GM19023 (cell line): Measurements from ENCODE around the gene RNF31.
A peak's percentile ranks its signal among the peaks of the same experiment; 100 is the strongest.

Experiments
- ATAC-seq: cut with Tn5 transposase; IDR thresholded peaks from one replicate; pipeline ENCODE4 v1.9.1; 2021; ENCODE audit warnings: mild to moderate bottlenecking, moderate library complexity; ENCODE audit not compliant: unreplicated experiment

Gene RNF31

DNA sequence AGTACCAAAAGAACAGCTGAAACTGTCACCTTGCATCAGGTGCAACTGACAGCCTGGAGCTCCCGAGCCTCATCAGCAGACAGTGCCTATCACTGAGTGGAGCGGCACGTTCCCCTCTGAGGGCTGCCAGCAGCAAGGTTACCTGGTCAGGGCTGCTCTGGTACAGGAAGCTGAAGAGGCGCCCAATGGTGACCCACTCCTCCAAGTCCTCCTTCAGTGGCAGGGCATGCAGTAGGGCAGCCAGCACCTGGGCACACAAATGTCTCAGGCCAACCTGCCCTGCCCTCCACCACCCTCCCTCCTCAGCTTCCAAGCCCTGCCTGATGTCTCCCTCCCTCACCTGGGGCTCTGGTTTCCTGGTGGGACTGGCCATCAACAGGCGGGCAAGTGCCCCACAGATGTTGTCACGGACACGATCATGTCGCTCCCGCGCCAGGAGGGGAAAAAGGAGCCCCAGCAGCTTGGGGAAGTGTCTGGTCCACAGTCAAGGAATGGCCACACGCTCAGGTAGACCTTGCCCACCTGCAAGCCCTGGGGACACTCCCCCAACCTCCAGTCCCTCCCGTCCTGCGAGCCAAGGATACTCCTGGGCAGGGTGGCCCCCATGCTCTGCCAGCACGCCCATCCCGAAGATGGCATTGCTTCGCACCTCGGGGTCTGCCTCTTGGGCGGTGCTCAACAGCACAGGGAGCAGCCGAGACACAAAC, 34.2 kb downstream of the RNF31 start:
- ATAC-seq: no peak

DNA sequence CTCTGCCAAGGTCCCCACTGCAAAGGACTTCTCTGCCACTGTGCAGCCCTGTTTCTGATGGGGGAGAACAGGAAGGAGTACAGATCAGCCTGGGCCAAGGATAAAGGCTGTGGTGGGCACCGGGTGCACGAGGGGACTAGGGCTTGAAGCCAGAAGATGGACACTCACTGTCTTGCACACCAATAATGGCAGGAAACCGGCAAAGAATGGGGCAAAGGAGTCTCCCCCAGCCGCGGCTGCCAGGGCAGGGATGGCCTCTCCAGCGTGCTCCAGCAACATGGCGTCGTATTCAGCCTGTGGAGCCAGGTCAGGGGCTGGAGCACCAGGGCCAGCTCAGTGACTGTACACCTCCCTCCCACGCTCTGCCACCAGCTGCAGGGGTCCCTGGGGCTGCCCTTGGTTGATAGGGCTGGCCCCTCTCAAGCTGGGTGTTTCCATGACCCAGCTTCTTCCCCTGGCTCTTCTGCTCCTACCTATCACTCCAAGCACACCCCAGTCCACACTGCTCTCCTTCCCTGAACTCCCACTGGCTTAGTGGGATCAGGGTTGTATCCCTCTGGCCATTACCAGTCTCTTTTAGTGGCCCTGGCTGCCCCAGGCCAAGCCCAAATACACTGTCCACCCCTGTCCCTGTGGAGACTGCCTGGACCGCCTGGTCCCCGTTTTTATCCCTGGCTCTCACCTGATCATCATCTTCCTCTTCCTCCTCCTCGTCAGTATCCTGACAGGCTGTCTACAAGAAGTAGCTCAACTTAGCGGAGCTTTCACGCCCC, 35.0 kb downstream of the RNF31 start:
- ATAC-seq: no peak

DNA sequence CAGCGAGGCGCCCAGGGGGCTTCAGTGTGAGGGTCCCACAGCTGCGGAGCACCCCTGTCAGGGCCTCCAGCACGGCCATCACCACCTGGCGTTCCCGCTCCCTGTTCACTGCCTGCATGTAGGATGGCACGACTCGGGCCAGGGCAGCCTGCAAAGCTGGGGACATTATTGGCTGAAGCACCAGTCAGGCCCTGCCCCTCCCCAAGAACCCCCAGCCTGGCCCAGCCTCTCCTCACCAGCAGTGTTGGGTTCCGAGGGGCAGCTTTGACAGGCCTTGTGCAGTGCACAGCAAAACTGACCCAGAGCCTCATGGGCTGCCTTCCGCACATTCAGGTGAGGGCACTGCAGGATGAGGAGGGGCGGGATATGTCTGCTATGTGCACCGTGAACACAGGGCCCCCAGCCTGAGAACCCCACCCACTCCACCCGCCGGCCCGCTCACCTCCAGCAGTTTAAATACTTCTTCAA, 35.8 kb downstream of the RNF31 start:
- no peak for ATAC-seq

DNA sequence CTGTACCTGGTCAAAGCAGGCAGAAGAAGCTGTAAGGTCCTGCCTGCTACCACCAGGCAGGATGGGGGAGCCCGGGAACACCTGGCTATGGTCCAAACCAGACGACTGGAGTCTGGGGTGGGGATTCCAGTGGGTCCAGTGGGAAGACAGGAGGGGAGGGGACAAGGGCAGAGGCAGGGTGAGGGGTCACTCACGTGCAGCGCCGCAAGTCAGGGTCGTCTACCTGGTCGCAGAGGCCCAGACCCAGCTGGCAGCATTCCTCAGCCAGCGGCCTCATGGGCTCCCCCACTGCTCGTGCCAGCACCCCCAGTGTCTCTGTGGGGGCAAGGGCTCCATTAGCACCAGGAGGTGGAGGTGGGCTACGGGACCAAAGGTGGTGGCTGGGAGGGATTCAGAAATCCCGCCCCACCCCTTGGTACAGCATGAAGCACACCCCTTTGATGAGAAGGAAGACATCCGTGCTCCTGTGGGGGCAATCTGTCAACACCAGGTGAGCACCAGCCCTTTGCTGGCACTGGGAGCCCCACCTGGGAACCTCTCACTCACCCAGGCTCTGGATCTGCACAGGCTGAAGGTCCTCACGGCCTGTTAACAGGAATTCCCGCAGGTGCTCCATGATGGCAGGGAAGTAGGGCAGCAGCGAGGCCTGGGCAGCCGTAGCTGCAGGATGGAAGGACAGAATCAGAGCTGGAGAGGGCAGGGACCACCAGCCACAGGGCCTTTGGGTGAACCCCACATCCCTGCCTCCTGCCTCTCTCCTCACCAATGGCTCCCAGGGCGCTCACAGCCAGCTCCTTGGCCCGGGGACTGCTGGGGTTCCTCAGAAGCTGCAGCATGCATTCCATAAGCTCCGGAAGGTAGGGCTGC, 37.0 kb downstream of the RNF31 start:
- ATAC-seq: no peak

DNA sequence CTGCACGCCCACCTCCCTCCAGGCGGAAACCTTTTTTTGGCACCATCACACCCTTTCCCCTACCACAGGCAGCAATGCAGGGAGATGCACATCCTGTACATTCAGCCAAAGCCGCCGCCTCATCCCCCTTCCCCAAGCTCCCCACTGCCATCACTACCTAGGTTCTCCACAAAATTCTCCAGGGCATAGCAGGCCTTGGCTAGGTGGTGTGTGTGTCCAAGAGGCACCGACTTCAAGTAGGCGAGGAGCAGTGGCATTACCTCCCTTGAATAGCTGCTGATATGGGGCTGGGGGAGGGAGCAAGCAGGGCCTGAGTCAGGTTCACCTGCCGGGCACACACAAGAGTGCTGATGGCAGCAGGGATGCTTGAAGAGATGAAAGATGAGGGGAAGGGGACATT, 37.7 kb downstream of the RNF31 start:
- ATAC-seq: no peak

DNA sequence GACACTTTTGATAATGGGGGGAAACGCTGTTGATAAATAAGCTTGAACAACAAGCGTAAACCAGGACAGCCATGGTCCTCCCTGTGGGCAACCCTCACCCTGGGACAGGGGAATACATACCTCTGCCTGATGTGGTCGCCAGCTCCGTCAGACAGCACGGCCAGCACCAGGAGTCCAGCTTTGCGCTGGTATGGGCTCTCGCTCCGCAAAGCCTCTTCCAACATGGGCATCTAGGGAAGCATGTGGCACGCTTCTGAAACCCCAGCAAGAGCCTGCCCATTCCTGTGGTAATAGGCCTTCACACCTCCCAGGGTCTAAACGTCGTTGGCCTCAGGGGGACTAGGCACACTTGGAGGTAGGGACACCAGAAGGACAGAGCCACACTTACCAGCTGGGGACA, 38.4 kb downstream of the RNF31 start:
- no peak for ATAC-seq

DNA sequence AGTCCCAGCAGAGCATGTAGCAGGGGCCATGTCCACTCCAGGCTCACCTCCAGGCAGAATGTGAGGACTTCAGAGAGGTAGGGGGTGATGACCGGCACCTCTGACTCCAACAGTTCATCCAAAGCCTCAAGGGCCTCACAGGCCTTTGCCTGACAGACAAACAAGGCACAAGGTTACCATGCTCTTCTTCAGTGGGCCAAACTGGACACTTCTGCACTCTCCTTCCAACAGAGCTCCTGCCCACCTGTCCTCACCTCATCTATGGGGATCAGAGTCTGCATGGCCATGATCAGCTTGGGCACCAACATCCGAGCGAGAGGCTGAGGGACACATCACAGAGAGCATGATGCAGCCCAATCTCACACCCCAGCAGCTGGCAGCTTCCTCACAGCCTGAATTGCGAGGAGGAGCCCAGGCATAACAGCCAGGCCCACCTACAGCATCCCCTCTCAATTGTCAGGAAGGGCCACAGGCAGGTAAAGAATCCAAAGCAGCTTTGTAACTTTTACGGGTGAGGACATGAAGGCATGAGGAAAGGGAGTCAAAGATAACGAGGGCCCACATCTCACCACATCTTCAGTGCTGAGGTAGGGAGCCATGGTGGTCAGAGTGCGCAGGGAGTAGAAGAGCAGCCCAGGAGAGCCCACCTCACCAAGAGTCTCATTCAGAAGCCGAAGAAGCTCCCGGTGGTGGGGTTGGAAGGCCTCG, 39.7 kb downstream of the RNF31 start:
- no peak for ATAC-seq

DNA sequence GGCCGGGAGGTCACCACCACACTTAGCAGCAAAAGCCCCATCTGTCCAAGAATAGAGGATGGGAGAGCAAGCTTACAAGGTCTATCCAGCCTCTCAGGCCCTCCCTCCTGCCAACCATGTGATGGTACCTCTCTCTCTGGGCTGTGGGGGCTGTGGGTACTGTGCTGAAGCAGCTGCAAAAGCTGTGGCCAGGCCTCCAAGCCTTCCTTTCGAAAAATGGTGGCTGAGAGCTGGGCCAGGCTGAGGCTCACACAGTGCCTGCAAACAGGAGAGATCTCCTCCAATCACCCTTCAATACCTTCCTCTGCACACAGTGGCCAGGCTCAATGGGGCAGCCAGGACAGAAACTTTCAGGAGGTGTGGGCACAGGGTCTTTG, 40.2 kb downstream of the RNF31 start:
- ATAC-seq: no peak

DNA sequence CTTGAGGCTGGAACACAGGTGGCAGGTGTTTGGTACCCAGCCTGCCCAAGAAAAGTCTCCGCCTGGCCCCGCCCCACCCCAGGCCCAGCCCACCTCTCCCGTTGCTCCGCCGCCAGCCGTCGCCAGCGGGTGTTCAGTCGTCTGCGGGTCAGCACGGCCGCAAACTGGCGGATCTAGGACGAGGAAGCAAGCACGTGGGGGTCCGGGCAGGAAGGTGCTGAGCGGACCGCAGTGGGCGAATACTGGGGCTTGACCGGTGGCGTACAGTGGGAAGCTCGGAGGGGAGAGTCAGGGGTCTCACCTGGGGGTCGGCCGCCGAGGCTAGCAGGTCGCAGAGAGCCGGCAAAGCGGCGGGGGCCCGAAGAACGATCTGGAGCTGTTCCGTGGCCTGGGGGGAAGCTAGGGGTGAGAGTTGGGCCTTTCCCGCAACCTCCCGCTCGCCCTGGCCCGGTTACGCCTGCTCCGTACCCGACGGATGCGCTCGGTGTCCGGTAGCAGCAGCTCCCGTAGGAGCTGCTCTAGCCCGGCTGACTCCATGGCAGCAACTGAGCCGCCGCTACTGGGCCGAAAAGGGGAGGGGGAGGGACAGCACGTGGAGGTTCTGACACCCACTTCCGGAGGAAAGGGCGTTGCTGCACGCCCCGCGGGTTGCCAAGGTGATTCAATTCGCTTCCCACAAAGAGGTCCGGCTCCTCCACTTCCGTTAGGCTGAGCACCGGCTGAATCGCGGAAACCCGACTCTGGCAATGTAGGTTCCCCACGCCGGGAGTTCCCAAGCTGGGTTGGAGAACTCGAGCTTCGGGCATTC, 41.2 kb downstream of the RNF31 start, which contains the start of gene IPO4:
Gene IPO4 (minus strand): TSS at position 566 of the 808 bp plus-strand sequence. CDS start 29 bp downstream, at position 537.
- ATAC-seq: peak; percentile 92

DNA sequence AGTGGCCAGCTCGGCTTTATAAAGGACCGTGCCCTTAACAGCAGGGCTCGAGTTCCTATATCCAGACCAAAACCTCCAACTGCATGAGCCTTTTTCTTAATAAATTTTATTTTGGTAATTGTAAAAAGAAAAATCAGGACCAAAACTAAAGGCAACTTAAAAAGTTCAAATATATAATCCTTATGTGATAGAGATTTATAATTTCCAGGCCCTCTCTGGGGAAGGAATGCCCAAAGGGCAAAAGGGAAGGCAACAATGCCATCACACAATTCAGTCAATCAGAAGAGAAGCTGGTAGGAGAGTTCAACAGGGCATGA, 41.7 kb downstream of the RNF31 start:
- ATAC-seq: no peak

DNA sequence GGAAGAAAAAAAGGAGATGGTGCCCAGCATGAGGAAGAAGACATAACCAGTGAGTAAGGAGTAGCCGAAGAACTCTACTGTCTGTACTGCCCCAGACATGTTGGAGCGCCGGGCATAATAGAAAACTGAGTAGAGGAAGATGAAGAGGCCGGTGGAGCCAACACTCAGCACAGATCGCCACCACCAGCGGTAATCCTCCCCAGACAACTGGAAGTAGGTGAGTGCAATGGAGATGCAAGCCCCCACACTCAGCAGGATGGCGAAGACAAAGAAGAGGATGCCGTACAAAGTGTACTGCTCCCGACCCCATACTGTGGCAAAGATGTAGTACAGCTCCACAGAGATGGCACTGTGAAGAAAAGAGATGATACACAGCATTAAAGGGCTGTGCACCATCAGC, 42.2 kb downstream of the RNF31 start:
- ATAC-seq: no peak

DNA sequence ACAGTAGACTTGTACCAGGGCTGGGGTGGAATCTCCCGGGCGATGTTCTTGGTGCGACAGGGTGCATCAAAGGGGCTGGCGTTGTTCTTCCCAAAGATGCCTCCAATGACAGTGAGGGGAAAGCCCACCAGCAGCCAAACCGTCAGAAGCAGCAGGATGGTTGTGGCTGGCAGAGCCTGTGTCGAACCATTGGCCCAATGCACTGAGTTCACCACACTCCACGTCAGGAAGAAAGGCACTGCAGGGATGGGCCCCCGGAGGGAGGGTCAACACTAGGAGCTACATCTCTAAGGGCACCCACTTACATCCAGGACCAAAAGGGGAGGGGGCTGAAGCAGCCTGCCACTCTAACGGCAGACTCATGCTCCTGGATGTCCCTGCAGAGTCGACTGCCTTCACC, 43.1 kb downstream of the RNF31 start:
- ATAC-seq: no peak

DNA sequence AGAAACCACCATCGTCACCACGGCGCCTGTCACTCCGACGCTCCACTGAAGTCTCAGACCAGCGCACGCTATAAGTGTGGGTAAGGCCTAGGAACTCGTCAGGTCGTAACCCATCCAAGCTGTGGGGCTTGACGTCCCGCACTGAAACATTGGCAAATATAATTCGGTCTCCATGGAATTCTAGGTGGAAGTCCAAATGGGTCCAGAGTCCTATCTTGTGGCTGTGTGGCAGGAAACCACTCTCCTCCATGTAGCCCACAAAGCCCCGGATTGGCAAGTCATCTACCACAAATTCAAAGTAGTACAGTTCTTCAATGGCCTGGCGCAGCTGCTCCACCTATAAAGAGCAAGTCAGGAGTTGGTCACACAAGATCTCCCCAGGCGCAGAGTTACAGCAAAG, 45.6 kb downstream of the RNF31 start:
- no peak for ATAC-seq

DNA sequence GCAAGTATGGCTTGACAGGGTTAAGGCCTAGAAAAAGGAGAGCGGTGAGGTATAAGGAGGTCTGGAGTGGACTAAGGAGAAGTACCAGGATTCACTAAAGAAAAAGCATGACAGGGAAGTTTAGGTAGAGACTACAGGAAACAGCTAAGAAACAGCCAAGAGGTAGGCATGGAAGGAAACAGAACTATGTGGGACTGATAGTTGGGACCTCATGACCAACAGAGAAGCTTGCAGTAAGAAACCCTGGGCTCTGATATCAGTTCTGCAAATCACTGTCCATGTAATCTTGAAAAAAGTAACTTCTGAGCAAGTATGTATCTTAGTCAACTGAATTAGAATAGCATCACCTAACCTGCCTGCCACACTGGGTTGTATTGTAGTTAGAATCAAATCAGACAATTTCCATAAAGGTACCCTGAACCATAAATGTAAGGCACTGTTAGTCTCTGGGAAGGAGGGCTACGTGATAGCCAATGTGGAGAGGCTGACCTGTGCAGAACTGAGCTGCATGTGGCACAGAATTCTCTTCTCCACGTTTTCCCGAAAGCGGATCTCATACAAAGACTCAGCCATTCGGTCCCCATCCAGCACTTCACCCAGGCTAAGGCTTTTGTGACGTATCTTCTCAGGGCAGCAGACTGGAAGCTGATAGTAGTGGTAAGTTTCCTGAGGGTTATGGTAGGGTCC, 47.0 kb downstream of the RNF31 start:
- ATAC-seq: no peak

DNA sequence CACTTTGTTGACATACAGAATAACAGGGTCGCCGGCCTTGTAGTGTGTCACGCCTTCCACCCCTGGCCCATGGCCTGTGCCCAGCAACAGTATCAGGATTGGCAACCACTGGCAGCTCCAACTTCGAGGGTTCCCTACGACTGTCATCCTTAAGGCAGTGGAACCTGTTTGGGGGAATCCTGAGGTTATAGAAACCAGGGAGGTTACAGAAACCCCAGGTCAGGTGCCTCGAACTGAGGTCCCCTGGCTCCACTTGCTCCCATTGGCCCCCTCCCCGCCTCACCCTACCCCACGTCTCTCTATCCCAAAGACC, 47.5 kb downstream of the RNF31 start:
- no peak for ATAC-seq

DNA sequence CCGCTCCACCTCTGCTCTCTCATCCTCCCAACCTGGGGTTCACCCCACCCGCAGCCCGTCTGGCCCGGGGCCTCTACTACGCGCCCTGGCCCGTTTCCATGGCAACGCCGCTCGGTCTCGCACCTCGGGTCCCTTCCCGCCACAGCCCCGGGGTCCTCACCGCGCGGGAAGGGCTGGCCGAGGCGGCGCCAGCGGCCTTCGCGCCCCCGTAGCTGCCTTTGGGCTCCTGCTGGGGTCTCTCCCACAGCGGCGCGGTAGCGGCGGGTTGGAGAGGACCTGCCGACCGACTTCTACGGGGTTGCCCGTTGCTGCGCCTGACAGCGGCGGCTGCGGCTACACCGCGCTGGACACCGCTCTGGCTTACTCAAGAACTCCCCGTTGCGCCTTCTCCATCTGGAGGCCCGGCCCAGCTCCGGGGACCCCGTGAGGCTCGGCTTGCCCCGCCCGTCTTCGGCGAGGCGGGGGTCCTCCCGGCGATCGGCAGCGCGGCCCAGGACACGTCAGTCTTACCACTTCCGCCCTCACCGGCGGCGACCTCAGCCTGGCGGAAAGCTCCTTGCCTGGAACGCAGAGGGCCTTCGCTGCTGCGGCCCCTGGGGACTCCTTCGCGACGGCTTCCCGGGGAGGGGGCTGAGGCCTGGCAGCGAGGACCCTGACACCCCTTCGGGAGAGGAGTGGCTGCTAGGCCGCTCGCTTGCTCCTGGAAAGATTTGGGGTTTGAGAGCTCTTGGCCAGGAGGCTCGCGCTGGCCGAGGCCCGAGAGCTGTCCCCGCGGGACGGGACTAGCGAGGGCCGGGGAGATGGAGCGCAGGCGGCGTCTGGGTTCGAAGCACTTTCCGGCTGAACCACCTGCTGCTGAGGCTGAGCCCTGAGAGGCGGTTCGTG, 48.1 kb downstream of the RNF31 start, which contains the start of gene TM9SF1:
Gene TM9SF1 (minus strand): TSS at position 256 of the 885 bp plus-strand sequence. CDS start 422 bp downstream, outside the sequence.
- peak; percentile 80 for ATAC-seq

DNA sequence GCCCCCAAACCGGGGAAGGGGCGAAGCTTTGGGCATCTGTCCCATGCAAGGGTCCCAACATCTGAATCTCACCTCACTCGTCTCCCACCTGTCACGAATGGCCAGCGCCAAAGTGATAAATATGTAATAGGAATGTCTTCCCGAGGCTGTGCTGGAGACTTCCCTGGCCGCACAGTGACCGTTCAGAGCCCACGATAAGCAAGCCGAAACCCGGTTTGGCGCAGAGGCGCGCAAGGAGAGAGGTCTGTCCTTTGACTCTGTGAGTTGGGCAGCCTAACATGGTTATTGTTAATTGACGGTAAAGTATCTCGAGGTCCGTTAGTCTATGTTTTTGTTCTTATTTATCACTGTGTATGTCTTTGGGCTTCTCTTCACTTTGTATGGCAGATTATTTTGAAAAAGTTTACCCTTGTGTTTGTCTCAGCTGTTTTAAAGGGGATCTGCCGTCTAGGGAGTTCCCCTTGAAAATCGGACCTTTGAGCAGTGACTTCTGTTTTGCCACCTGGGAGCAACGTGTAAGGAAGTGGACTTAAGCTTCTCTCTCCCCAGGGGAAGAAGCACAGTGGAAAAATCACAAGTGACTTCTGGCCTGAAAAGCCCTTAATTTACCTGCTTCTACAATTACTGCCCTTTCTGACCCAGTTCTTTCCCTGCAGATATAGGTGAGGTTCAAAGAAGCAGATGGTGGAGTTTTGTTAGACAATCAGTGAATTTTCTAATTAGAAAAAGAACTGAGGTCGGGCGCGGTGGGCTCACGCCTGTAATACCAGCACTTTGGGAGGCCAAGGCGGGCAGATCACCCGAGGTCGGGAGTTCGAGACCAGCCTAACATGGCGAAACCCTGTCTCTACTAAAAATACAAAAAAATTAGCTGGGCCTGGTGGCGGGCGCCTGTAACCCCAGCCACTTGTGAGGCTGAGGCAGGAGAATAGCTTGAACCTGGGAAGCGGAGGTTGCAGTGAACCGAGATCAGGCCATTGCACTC, 49.1 kb downstream of the RNF31 start:
- peak; percentile 9 for ATAC-seq
